ENCODE results near the gene ACTRT2.

DNA sequence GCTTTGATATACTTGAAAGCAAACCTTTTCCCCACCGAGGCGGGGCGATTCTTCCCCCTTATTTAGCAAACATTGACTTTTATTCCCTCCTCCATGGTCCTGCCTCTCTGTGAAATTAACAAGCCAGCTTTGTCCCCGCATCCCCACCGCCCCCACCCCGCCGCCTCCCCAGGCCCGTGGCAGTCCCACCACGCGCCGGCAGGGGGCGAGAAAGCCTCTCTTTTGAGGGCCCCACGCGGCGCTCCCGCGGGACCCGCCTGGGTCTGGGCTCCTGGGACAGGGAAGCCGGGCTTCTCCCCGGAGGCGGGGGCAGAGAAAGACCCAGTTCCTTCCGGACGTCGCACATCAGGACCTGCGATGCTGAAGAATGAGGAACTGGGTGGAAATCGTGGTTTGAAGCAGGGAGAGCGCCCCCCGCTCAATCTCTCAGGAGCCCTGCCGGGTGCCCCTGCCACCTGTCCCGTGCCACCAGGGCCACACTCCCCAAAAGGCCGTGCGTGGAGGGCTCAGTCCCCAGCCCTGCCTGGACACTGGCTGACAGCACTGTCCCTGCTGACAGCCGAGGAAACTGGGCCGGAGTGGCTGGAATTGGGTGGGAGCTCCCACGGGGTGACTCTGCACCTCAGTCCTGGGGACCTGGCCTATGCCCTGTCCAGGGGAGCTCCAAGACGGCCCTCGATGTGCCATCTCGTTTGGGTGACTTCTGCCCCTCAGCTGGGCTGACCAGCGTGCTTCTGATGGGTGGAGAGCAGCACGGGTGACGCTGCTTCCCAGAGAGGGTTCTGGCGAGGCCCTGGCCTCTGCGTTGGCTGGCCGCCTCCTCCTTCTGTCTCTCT is 8.6 kb upstream of the ACTRT2 start:
- no peak for TF ChIP-seq EZH2phosphoT487 (conservative IDR thresholded peaks at IDR 0.05; ENCODE audit: low read length)
- TF ChIP-seq, protein P1, sequence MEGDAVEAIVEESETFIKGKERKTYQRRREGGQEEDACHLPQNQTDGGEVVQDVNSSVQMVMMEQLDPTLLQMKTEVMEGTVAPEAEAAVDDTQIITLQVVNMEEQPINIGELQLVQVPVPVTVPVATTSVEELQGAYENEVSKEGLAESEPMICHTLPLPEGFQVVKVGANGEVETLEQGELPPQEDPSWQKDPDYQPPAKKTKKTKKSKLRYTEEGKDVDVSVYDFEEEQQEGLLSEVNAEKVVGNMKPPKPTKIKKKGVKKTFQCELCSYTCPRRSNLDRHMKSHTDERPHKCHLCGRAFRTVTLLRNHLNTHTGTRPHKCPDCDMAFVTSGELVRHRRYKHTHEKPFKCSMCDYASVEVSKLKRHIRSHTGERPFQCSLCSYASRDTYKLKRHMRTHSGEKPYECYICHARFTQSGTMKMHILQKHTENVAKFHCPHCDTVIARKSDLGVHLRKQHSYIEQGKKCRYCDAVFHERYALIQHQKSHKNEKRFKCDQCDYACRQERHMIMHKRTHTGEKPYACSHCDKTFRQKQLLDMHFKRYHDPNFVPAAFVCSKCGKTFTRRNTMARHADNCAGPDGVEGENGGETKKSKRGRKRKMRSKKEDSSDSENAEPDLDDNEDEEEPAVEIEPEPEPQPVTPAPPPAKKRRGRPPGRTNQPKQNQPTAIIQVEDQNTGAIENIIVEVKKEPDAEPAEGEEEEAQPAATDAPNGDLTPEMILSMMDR (IDR thresholded peaks at IDR 0.05; ENCODE audit: insufficient read depth, low read length, poor library complexity, severe bottlenecking): no peak
